ENCODE measurements around the gene GOLGA8M. TPM values are rescaled to one million over a fixed set of nuclear protein-coding genes. Genes with fewer than 3 reads are reported as not detected.
"Not testable (repeated sequence)": the region's sequence is repeated elsewhere in the genome, so short reads cannot be mapped to it uniquely, and the experiment has no call there.

GOLGA8M gene
- total RNA-seq (0.53 TPM), polyA plus RNA-seq (ENCODE audit: insufficient read depth in 1 of 8, insufficient read length in 8 of 8, low replicate concordance in 1 of 8) (1 to 10 TPM in 6 of 8 donors, under 1 TPM in 2; 0.88 to 2.7 (median 1.3) TPM)
- long read RNA-seq, donor 1 = 0 reads
- long read RNA-seq, donor 2 = 0 reads
- long read RNA-seq, donor 3 = 0 reads
- long read RNA-seq, donor 4 = 0 reads
- long read RNA-seq, donor 5 = 0 reads
- long read RNA-seq, donor 6 = 0 reads
- long read RNA-seq, donor 7 = 0 reads
- long read RNA-seq, donor 8 = 0 reads
- long read RNA-seq, donor 9 = 0 reads
- long read RNA-seq, donor 10 = 0 reads
- long read RNA-seq, donor 11 = 0 reads

GRCh38 chr15:28712270-28712669, at the start of gene GOLGA8M:
GOLGA8M (minus strand) TSS chr15:28712421; CDS start chr15:28712323, 98 bp downstream.
- not testable (repeated sequence) for H3K4me3 ChIP-seq (ENCODE audit: low read length)
- no CpG with 5 or more reads among the region's 10 CpGs for WGBS (ENCODE audit: insufficient coverage)

GRCh38 chr15:28742890-28743289, 30.7 kb upstream of the GOLGA8M start:
- not testable (repeated sequence) for H3K36me3 ChIP-seq (ENCODE audit: control insufficient read depth, insufficient read depth, low read length); H3K9me3 ChIP-seq (replicated peaks; ENCODE audit: control insufficient read depth, low read depth, low read length); H3K4me1 ChIP-seq (ENCODE audit: control insufficient read depth, insufficient read depth, low read length); H3K27me3 ChIP-seq (ENCODE audit: control insufficient read depth, insufficient read depth, low read length); H3K27ac ChIP-seq (ENCODE audit: low read length); DNase-seq; H3K4me3 ChIP-seq (ENCODE audit: low read length)
- WGBS (ENCODE audit: insufficient coverage) = no CpG with 5 or more reads among the region's 6 CpGs

More at GRCh38 chr15:28712270-28712669, at the start of gene GOLGA8M:
- not testable (repeated sequence) for H3K27ac ChIP-seq (ENCODE audit: low read length); H3K9me3 ChIP-seq (replicated peaks; ENCODE audit: control insufficient read depth, low read depth, low read length); DNase-seq; H3K27me3 ChIP-seq (ENCODE audit: control insufficient read depth, insufficient read depth, low read length); H3K36me3 ChIP-seq (ENCODE audit: control insufficient read depth, insufficient read depth, low read length); H3K4me1 ChIP-seq (ENCODE audit: control insufficient read depth, insufficient read depth, low read length)

- H3K27me3 ChIP-seq (ENCODE audit: control insufficient read depth, insufficient read depth, low read length); H3K36me3 ChIP-seq (ENCODE audit: control insufficient read depth, insufficient read depth, low read length); H3K4me1 ChIP-seq (ENCODE audit: control insufficient read depth, insufficient read depth, low read length); H3K27ac ChIP-seq (ENCODE audit: low read length); H3K9me3 ChIP-seq (replicated peaks; ENCODE audit: control insufficient read depth, low read depth, low read length); H3K4me3 ChIP-seq (ENCODE audit: low read length); DNase-seq: not testable (repeated sequence)
- WGBS (ENCODE audit: insufficient coverage) = no CpG with 5 or more reads among the region's 9 CpGs
These were observed 26.5 kb upstream of the GOLGA8M start for GRCh38 chr15:28738590-28739292.

- not testable (repeated sequence) for H3K4me3 ChIP-seq (ENCODE audit: low read length); H3K9me3 ChIP-seq (replicated peaks; ENCODE audit: control insufficient read depth, low read depth, low read length); H3K27me3 ChIP-seq (ENCODE audit: control insufficient read depth, insufficient read depth, low read length); DNase-seq; H3K36me3 ChIP-seq (ENCODE audit: control insufficient read depth, insufficient read depth, low read length); H3K4me1 ChIP-seq (ENCODE audit: control insufficient read depth, insufficient read depth, low read length); H3K27ac ChIP-seq (ENCODE audit: low read length)
- no CpG with 5 or more reads among the region's 23 CpGs for WGBS (ENCODE audit: insufficient coverage)
These were observed 26.0 kb upstream of the GOLGA8M start for GRCh38 chr15:28738200-28738561.

- WGBS (ENCODE audit: insufficient coverage) = under 1% methylated on average over 48 of the region's 101 CpGs
- H3K27me3 ChIP-seq (ENCODE audit: control insufficient read depth, insufficient read depth, low read length); H3K27ac ChIP-seq (ENCODE audit: low read length); H3K36me3 ChIP-seq (ENCODE audit: control insufficient read depth, insufficient read depth, low read length); H3K9me3 ChIP-seq (replicated peaks; ENCODE audit: control insufficient read depth, low read depth, low read length); H3K4me1 ChIP-seq (ENCODE audit: control insufficient read depth, insufficient read depth, low read length): not testable (repeated sequence)
- peak overlapping the region; percentile 17 for H3K4me3 ChIP-seq (ENCODE audit: low read length)
- DNase-seq = peak; percentile 50
These were observed 25.4 kb upstream of the GOLGA8M start for GRCh38 chr15:28737521-28738199.

GRCh38 chr15:28728061-28728460, 15.8 kb upstream of the GOLGA8M start:
- H3K4me1 ChIP-seq (ENCODE audit: control insufficient read depth, insufficient read depth, low read length); H3K4me3 ChIP-seq (ENCODE audit: low read length); H3K27me3 ChIP-seq (ENCODE audit: control insufficient read depth, insufficient read depth, low read length); H3K36me3 ChIP-seq (ENCODE audit: control insufficient read depth, insufficient read depth, low read length); DNase-seq; H3K9me3 ChIP-seq (replicated peaks; ENCODE audit: control insufficient read depth, low read depth, low read length); H3K27ac ChIP-seq (ENCODE audit: low read length): not testable (repeated sequence)
- WGBS (ENCODE audit: insufficient coverage) = no CpG with 5 or more reads among the region's 2 CpGs

- not testable (repeated sequence) for DNase-seq; H3K9me3 ChIP-seq (replicated peaks; ENCODE audit: control insufficient read depth, low read depth, low read length); H3K4me3 ChIP-seq (ENCODE audit: low read length); H3K4me1 ChIP-seq (ENCODE audit: control insufficient read depth, insufficient read depth, low read length); H3K27me3 ChIP-seq (ENCODE audit: control insufficient read depth, insufficient read depth, low read length); H3K27ac ChIP-seq (ENCODE audit: low read length); H3K36me3 ChIP-seq (ENCODE audit: control insufficient read depth, insufficient read depth, low read length)
- WGBS (ENCODE audit: insufficient coverage) = 73% methylated on average over 2 of the region's 14 CpGs
These were observed 14.8 kb upstream of the GOLGA8M start for GRCh38 chr15:28727026-28727425.

- DNase-seq = no peak
- H3K36me3 ChIP-seq (ENCODE audit: control insufficient read depth, insufficient read depth, low read length) = no peaks in the 10 kb centered on the region
- no peaks in the 10 kb centered on the region for H3K4me1 ChIP-seq (ENCODE audit: control insufficient read depth, insufficient read depth, low read length)
- H3K27me3 ChIP-seq (ENCODE audit: control insufficient read depth, insufficient read depth, low read length) = no peaks in the 10 kb centered on the region
- WGBS (ENCODE audit: insufficient coverage) = 95% methylated on average over 7 of the region's 17 CpGs
- no peaks in the 10 kb centered on the region for H3K9me3 ChIP-seq (replicated peaks; ENCODE audit: control insufficient read depth, low read depth, low read length)
- no peak overlapping the region for H3K27ac ChIP-seq (ENCODE audit: low read length)
- H3K4me3 ChIP-seq (ENCODE audit: low read length) = no peak overlapping the region
These were observed 13.9 kb upstream of the GOLGA8M start for GRCh38 chr15:28726102-28726501.

GRCh38 chr15:28725556-28725955, 13.3 kb upstream of the GOLGA8M start:
- Histone ChIP-seq H3K27ac (ENCODE audit: low read length) (no peak overlapping the region), H3K27me3 (ENCODE audit: control insufficient read depth, insufficient read depth, low read length) (no peaks in the 10 kb centered on the region), H3K4me3 (ENCODE audit: low read length) (no peak overlapping the region), H3K4me1 (ENCODE audit: control insufficient read depth, insufficient read depth, low read length) (no peaks in the 10 kb centered on the region), H3K9me3 (replicated peaks; ENCODE audit: control insufficient read depth, low read depth, low read length) (no peaks in the 10 kb centered on the region), H3K36me3 (ENCODE audit: control insufficient read depth, insufficient read depth, low read length) (no peaks in the 10 kb centered on the region)
- 100% methylated on average over 10 of the region's 14 CpGs for WGBS (ENCODE audit: insufficient coverage)
- no peak for DNase-seq

GRCh38 chr15:28723986-28724385, 11.8 kb upstream of the GOLGA8M start:
- not testable (repeated sequence) for H3K4me3 ChIP-seq (ENCODE audit: low read length); H3K36me3 ChIP-seq (ENCODE audit: control insufficient read depth, insufficient read depth, low read length); H3K9me3 ChIP-seq (replicated peaks; ENCODE audit: control insufficient read depth, low read depth, low read length); DNase-seq; H3K4me1 ChIP-seq (ENCODE audit: control insufficient read depth, insufficient read depth, low read length); H3K27ac ChIP-seq (ENCODE audit: low read length); H3K27me3 ChIP-seq (ENCODE audit: control insufficient read depth, insufficient read depth, low read length)
- WGBS (ENCODE audit: insufficient coverage) = 91% methylated on average over 4 of the region's 5 CpGs

Measured in muscle of leg (tissue), 16 donors.